Epidermal melanocyte (primary cell): ENCODE measurements around the gene ALPK3.
"Not testable (repeated sequence)": the region's sequence is repeated elsewhere in the genome, so short reads cannot be mapped to it uniquely, and the experiment has no call there.

Source experiments
- DNase-seq: peaks from one replicate; pipeline ENCODE4 v3.0.0; 2011; ENCODE audit warnings: low spot score; ENCODE audit not compliant: insufficient read length

ALPK3 gene

DNA sequence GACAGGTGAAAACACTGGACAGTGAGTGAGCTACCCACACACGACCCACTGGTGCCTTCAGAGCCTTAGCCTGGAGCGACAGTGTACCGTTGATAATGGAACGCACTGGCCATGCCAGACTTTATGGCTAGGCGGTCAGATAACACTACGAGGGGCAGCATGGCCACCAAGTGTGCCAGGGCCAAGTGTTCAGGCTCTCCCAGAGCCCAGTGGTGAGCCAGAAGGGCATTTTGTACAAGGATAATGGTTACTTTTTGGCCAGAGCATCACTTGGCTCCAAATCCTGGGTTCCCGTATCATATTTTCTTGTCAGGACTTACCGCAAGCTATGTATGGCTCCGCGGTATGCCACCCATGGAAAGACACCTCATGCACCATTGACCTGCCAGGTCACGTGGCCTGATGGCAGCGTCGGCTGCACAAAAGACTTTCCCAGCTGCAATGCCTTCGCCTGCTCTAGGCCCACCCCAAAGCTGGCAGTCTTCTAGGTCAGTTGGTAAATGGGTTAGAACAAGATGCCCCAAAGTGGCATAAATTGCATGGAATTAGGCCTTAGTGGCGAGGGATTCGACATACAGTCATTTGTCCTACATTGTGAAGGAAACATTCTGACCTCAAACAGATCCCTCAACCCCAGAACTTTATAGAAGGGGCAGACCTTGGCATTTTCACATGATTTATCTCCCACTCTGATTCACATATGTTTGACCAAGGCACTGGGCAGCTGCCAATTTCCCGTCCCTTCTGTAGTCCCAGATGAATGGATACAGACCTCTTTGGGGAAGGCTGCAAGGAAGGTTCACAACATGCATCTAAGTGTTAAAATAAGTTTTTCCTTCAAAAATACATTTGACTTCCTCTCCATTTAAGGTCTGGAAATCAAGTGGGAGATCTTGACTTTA, 55.1 kb downstream of the ALPK3 start:
- DNase-seq, result no peak

DNA sequence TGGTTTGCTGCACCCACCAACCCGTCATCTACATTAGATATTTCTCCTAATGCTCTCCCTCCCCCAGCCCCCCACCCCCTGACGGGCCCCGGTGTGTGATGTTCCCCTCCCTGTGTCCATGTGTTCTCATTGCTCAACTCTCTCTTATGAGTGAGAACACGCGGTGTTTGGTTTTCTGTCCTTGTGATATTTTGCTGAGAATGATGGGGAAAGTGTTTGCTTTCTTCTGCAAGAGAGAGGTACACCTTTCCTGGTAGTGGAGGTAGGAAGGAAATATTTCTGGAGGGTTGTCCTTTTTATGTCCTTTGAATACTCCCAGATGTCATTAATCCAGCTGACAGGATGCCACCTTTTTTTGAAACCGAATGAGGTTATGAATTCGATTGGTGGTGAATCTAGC, 56.8 kb downstream of the ALPK3 start:
- no peak for DNase-seq

DNA sequence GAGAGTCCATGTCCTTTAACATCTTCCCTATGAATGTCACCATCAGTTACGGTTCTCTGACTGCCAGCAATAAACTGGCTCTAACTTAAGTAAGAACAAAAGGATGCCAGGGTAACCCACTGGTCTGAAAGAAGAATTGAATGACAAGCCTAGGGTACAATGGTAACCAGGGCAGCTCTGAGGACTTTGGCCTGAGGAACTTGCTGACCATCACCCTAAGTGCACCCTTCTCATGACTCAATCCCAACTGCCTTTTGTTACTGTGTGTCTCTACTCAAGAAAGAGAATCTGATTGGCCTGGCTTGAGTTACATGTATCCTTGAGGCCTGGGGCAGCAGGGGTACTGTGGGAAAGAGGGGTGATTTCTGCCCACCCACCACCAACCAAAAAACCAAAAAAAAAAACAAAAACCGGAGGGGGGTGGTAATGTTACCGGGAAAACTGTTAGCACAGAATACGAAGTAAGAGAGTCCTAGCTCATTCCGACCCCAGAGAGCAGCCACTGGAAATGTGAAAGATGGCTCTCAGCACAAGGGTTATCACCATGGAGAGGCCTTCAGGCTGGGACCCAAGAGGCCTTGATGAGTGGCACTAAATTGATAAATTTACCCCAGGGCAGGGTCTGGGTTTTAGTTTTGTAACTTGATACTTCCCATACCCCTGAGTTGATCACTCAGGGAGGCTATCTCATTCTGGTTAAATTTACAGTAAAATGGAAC, 58.0 kb downstream of the ALPK3 start:
- DNase-seq, result no peak

DNA sequence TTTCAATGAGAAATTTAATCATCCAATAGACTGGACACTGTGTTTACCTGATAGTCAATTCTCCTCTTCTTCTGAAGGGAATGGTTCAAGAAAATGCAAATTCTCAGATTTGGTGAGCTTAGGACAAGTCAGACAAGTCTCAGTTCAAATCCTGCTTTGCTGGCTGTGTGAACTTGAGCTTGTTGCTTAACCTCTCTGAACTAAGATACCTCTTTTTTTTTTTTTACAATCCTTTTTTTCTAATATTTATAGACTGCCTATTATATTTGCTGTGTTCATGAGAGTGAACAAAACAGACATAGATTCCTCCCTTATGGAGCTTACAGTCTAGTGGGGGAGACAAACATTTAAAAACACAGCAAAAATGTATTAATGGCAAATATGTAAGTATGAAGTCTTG, 59.1 kb downstream of the ALPK3 start:
- DNase-seq, result no peak

DNA sequence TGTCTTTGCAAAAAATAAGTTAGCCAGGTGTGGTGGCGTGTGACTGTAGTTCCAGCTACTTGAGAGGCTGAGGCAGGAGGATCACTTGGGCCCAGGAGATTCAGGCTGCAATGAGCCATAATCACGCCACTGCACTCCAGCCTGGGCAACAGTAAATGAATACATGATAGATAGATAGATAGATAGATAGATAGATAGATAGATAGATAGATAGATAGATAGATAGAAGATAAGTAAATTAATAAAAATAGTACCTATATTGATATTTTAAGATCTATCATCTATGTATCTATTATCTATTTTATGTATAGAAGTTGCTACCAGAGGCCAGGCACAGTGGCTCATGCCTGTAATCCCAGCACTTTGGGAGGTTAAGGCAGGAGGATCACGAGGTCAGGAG, 60.5 kb downstream of the ALPK3 start:
- DNase-seq, result not testable (repeated sequence)

DNA sequence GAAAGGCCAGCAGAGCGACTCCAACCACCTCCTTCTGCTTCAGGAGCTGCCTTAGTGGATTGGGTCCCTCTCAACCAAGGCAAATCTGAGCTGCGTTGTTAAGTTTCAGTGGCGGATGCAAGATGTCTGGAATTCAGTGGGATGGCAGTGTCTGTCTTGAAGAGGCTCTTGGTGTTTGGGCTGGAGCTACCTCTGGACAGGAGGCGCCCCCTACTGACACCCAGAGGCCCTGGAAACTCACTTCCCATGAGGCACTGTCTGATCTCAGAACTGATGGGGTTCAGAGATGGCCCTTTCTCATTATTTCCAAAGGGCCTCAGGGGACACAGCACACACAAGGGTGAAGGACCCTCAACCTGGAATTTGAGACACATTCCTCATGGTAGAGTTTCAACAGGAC, 61.3 kb downstream of the ALPK3 start:
- DNase-seq, result peak; percentile 86

DNA sequence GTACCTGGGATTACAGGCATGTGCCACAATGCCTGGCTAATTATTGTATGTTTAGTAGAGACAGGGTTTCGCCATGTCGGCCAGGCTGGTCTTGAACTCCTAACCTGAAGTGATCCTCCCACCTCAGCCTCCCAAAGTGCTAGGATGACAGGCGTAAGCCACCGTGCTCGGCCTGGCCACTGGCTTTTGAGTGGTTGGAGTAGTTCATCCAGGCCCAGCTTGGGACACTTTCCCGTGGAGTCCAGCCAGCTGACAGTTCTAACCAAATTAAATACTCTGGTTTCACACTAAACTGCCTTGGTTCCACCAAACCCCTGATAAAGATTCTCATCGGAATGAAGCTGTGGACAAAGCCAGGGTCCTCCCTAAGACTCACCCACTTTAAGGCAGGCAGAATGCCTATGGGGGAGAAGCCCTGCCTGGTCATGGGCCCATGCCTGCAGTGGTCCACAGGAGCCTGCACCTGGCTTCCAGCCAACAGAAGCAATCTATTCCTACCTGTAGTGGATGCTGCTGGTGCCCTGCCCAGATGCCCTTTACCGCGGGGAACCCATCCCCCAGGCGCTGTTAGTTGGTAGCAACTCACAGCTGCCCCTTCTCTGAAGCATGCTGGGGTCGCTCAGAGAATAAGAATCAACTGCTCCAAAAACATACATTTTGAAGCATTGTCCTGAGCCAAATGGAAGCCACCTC, 62.1 kb downstream of the ALPK3 start:
- DNase-seq, result no peak

DNA sequence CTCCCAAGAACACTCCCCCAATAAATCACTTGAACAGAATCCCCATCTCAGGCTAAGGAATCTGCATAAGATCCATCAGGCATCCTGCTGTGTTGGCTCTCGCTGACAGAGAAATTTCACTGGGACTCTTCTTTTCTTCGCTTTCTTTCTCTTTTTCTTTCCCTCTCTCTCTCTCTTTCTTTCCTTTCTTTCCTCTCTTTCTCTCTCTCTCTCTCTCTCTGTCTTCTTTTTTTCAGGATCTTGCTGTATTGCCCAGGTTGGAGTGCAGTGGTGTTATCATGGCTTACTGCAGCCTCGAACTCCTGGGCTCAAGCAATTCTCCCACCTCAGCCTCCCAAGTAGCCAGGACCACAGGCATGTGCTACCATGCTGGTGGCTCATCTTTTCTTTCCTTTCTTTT, 62.9 kb downstream of the ALPK3 start:
- DNase-seq, result no peak

DNA sequence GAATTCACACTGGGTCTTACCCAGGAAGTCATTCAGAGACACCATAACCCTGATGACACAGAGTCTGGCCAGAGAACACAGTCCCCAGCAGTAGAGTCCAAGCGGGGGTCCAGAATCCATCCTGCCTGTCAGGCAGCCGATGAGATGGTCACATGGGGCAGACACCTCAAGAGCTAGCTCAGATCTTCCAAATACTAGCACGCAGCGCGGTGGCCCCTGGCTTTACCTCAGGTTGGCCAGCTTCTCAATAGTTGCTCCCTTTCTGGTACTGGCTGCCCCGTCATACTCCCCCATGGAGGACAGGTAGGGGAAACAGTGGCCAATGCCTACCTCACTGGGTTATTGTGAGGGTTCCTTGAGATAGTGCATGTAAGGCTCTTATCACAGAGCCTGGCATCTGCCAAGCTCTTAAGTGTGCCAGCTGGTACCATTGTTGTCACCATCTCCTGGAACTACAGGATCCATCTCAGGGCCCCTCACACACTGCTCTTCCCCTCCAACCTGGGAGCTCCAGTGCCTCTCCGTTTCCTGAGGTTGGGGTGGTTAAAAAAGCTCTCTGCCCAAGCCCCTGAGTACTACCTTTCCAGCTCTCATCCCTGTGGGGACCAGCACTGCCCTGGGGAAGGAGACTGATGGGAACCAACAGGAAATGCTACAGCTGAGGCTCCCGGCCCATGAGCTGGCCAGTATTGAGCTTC, 63.8 kb downstream of the ALPK3 start:
- DNase-seq, result no peak

DNA sequence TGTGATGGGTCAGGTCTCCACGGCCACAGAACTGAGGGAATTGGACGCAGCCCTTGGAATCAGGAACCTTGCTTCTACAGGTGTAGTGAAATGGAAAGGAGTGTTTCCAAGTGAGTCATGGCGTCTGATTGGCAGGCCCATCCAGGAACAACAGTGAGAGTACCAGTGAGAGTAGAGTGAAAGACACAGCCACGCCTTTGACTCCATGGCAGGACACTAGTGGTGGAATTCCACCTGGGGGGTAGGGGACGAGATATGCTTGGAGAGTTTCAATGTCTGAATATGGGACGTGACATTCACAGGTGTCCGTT, 64.3 kb downstream of the ALPK3 start:
- no peak for DNase-seq

DNA sequence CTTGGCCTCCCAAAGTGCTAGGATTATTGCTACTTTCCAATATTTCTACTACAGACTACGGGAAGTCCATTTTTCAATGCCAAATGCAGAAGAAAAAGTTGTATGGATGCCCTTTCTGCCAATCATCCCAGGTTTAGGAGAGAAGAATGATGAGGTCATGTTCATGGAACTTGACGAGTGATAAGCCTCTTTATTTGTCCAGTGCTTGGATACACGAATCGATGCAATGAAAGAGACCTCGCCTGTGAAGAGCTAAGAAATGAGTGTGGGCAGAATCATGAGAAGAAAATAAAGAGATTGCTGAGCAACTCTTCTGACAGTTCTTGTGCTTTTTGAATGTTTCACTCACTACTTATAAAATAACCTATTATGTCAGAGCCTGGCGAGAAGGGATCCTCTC, 66.3 kb downstream of the ALPK3 start:
- DNase-seq, result no peak

DNA sequence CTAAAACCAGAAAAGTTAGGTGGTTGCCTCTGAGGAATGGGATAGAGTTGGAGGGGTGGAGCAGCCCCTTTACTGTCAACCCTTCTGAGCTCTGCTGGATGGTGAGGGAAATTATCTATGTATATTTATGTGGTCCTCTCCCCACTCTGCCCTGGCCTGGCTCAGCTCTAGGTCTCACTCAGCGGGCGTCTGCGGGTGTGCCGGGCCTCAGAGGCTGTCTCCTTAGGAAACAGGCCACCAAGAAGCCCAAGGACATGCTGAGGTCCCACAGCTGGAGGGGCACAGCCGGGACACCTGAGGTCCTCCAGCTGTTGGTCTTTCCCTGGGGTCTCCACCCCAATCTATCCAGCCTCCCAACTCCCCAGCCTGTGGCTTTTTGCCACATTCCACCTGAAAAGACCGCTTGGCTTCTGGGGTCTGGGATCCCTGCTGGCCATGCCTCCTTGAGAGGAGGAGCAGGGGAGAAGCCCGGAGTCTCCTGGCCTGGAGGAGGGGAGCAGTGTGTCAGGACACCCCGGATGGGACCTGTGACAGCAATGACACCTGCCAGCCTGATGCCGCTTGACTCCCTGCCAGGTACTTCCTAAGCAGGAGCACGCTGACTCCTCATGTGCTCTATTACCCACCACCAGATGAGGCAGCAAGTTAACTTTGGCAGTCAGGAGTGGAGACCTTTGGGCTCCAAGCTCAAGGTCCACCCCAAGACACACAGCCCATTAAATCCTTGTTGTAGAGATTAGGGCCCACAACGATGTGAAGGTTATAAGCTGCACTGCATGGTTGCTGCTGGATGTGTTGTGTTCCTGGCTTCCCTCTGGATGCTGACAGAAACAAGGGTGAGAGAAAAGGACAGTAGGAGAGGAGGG, 67.0 kb downstream of the ALPK3 start, which contains the start of gene SLC28A1:
Gene SLC28A1 (plus strand): TSS at position 747 of the 866 bp plus-strand sequence. CDS start 3,099 bp downstream, outside the sequence.
- no peak for DNase-seq

DNA sequence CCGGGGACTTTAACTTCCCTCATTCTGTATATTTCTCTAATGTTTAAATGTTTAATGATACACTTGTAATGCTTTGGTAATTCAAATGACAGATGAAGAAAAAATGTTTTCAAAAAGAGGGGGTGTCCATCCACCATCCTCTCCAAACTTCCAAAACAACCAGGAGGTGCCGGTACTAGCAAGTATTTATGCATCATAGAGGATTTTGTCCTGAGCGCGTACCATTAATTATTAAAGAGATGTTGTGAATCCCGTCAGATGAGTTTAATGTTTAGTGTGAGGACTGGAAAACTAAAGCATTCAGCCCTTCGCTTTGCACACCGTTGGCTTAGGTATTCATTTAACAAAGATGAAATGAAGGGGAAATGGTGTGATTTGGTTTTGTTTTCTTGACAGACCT, 68.6 kb downstream of the ALPK3 start:
- DNase-seq, result no peak

DNA sequence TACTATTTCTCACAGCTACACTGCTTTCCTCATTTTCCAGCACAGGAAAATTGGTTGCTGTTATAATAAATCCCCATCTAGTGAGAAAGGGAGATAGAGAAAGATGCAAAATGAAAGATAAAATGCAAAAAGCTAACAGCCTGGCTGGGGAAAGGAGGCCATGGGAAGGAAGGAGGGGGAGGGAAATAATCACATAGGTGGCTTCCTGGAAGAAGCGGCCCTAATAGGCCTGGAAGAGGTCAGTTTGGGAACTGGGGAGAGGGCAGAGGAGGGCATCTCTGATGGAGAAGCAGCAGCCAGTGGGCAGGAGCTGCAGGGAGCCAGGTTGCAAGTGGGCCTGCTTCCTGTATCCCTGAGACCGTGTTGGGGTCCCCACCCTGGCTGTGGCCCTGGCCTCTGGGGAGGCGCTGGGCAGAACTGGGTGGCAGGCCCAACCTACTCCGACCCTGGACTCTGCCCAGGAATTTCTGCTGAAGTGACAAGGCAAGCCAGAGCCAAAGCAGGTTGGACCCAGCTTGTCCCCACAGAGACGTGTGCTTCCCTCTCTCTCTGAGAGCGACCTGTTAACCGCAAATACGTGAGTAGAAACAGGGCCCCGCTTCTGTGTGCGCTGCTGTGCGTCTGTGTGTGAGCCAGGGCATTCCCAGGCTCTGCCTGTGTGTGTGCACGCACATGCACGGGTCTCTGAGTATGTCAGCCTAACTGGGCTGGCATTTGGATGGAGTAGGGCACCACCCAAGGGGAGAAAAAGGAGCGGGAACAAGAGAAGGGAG, 69.2 kb downstream of the ALPK3 start:
- DNase-seq, result no peak

DNA sequence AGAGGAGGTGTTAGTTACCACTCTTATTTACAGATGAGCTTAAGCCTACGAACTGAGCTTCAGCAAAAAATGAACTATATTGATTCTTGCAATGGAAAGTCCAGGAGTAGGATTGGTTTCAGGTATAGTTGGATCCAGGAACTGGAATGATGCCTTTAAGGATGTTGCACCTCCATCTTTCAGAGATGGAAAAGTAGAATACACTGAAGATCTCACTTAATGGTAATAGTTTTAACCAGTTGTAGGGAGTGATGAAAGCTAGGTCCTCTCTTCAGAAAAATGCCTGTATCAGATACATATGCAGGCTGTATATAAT, 69.8 kb downstream of the ALPK3 start:
- no peak for DNase-seq

DNA sequence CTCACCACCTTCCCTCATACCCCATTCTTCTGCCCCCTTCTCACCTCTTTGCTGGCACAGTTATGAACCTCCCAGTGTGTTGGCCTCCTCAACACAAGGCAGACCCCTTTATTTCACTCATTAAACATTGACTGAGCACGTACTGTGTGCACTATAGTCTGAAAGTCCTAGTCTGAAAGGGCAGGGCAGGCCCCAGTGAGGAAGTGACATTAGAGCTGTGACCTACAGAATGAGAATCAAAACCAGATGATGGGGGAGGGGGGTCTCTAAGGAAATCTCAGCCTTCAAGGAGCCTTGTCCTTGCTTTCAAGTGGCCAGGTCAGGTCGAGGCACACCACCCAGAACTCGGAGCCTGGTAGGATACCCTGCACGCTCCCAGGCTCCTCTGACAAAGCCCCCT, 70.8 kb downstream of the ALPK3 start:
- no peak for DNase-seq

DNA sequence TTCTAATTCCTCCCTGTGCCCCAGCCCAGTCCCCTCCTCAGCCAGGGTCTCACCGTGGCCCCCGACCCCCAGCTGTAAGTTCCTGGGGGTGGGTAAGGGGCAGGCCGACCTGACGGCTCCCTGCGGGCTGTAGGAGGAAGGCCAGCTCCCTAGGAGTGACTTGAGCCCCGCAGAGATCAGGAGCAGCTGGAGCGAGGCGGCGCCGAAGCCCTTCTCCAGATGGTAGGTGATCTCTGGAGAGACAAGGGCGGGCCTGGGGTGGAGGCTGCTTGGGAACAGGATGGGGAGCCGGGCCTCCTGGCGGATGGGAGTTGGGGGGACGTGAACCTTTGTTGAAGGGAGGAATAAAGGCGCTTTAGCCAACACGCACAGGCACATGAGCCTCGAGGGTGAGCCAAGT, 71.5 kb downstream of the ALPK3 start:
- no peak for DNase-seq

DNA sequence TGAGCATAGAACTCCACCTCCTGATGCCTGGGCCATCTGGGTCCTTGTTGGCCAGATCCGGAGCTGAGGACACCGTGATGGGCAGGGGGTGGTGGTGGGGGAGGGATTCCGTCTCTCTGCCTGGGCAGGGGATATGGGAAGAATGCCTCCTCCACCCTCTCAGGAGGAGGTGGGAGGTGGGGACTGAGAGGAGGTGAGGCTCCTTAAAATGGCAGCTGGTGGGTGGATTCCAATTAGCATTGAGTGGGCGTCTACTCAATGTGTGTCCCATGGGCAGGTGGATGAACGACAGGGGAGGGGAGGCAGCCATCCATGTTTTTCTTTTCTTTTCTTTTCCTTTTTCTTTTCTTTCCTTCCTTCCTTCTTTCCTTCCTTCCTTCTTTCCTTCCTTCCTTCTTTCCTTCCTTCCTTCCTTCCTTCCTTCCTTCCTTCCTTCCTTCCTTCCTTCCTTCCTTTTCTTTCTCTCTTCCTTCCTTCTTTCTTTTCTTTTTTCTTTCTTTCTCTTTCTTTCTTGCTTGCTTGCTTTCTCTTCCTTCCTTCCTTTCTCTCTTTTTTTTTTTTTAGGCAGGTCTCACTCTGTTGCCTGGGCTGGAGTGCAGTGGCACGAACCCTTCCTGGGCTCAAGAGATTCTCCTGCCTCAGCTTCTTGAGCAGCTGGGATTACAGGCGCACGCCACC, 72.3 kb downstream of the ALPK3 start:
- DNase-seq, result no peak

DNA sequence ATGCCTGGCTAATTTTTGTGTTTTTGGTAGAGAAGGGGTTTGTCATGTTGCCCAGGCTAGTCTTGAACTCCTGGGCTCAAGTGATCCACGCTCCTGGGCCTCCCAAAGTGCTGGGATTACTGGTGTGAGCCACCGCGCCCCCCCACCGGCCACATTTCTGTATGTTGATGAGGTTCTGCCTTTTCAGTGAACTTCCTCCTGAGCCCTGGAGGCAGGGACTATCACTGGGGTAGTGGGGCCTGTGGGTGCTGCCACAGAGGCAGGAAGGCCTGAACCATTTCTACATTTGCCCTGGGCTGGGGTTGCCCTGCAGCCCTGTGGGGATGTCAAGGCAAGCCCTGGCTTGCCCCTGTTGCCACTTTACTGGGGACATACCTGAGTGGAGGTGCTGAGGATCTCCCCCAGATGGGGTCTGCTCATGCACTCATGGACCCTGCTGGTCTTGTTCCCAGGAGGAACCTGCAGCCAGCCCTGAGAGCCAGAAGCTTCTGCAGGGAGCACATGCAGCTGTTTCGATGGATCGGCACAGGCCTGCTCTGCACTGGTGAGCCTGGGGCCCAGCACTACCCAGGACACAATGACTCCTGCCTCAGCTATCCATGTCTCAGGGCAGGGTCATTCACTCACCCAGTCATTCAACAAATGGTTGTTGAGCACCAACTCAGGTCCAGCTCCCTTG, 73.0 kb downstream of the ALPK3 start:
- no peak for DNase-seq
